Right lobe of liver (tissue), 6 donors: ENCODE results near the gene FADS1. TPM values are rescaled to one million over a fixed set of nuclear protein-coding genes. Genes with fewer than 3 reads are reported as not detected.

Source experiments
- ATAC-seq, 4 donors: fragments of 200-7000 bp; cut with Tn5 transposase; one replicate each; pipeline ENCODE4 v1.9.1; 2020; ENCODE audit warnings: mild to moderate bottlenecking in 4 of 4, moderate library complexity in 4 of 4
- DNase-seq, 3 donors: peaks; one replicate each; pipeline ENCODE4 v3.0.0-alpha.2; 2020
- H3K27ac ChIP-seq, 3 donors: fragments of 200-600 bp; one replicate each; pipeline ENCODE4 v1.8.0; 2022
- H3K27me3 ChIP-seq, 2 donors: fragments of 200-600 bp; one replicate each; pipeline ENCODE4 v1.8.0; 2022
- H3K36me3 ChIP-seq, 4 donors: fragments of 200-600 bp; sonication (generic) in 1 of 4; one replicate each; pipeline versions ENCODE4 v1.5.1 to v1.8.0; 2017 to 2022; ENCODE audit warnings: control low read depth in 1 of 4
- H3K4me1 ChIP-seq, 4 donors: fragments of 200-600 bp; sonication (generic) in 1 of 4; one replicate each; pipeline versions ENCODE4 v1.5.1 to v1.8.0; 2017 to 2022; ENCODE audit warnings: control low read depth in 1 of 4
- H3K4me3 ChIP-seq, 3 donors: fragments of 200-600 bp; one replicate each; pipeline ENCODE4 v1.8.0; 2022
- H3K9me3 ChIP-seq, 4 donors: fragments of 200-600 bp; sonication (generic) in 1 of 4; one replicate each; pipeline versions ENCODE4 v1.5.1 to v1.8.0; 2017 to 2022; ENCODE audit warnings: control low read depth in 1 of 4
- POLR2A ChIP-seq: fragments of 450-650 bp; IDR thresholded peaks from one replicate; pipeline ENCODE4 v1.6.1; 2017; ENCODE audit warnings: antibody characterized with exemption, mild to moderate bottlenecking
- WGBS: methylation state at CpG from one replicate; pipeline ENCODE4 v1.1.6; 2018; ENCODE audit warnings: low coverage, low lambda C conversion rate; ENCODE audit not compliant: insufficient coverage; ENCODE audit errors: missing lambda C conversion rate; 5-methylcytosine and 5-hydroxymethylcytosine counted together
- intact Hi-C, 2 donors: fragments of 100-400 bp; cut with DNase I; formaldehyde crosslinking; loops; one replicate each; pipeline versions ENCODE4 v1.11.2 to v1.14.1; 2022
- total RNA-seq, 6 experiments: library from RNA; depleted of rRNA in 2 of 6; stranded (reverse); fragments of >200 nt in 2 of 6; fragmentation: NEBNext Ultra II Directional in 3 of 6; extraction: Animal tissue kit (Norgen Biotek cat#: 25700) in 3 of 6; gene quantifications; one replicate each; pipeline versions ENCODE4 v1.1.0 to v1.2.4, GENCODE V29; 2016 to 2023
- TF ChIP-seq, protein P1 (sequence below), 4 donors: fragments of 200-600 bp in 3 of 4; fragments of 450-650 bp in 1 of 4; IDR thresholded peaks; one replicate each; pipeline versions ENCODE4 v1.5.1 to v1.8.0; 2016 to 2022; ENCODE audit warnings: antibody characterized with exemption in 4 of 4, mild to moderate bottlenecking in 2 of 4
- donor health status: DM: no; HTN: yes; CAD: no.
- donor health status: DM: no; HTN: no; CAD: no.
- donor health status: DM: no; HTN: no; CAD: no.
- donor health status: DM: no; HTN: yes; CAD: no.
- donor health status: DM: no; HTN: yes; CAD: no.

FADS1 gene
- total RNA-seq, 6 experiments from 2014 or later = 18.3 to 87.6 (median 34.8) TPM

DNA sequence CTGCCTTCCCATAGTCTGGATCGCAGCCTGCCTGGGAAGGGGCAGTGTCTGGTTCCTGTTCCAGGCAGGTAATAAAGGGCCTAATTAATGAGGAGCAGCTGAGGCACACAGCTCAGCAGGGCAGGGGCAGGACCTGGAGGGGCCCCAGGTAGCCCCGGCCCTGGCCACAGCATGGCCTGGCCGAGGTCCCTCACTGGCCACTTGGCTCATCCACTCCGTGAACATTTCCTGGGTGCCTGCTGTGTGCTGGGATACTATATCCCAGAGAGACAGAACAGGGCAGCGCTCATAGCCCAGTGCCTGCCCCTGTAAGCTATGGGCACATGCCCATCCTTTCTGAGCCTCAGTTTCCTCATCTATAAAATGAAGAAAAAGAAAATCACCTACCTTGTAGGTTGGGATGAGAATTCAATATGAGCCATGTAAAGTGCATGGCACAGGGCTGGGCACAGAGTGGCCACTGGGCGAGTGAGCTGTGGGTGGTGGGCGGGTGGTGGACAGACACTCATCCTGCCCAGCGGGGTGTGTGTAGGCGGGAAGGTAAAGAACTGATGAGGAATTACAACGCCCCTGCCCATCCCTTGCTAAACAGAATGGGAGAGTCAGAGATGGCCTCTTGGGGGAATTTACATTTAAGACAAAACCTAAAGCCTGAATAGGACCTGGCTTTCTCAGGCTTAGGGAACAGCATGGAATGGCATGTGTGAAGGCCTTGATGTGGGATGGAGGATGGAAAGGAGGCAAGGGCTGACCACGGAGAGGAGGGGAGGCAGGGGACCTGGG lies 55.2 kb downstream of the FADS1 start:
- H3K4me1 ChIP-seq = peaks cover 0 to 18% (median 0%) of the 10 kb centered on the region in 4 donors
- no peak overlapping the region for H3K27ac ChIP-seq
- no peaks in the 10 kb centered on the region for H3K27me3 ChIP-seq
- no peaks in the 10 kb centered on the region for H3K9me3 ChIP-seq
- DNase-seq = no peak
- WGBS = 74% methylated on average over 5 of the region's 11 CpGs
- TF ChIP-seq POLR2A = no peak
- no peaks in the 10 kb centered on the region for H3K36me3 ChIP-seq
- ATAC-seq = no peak
- no peak overlapping the region for H3K4me3 ChIP-seq
- intact Hi-C loops = no loop called here

DNA sequence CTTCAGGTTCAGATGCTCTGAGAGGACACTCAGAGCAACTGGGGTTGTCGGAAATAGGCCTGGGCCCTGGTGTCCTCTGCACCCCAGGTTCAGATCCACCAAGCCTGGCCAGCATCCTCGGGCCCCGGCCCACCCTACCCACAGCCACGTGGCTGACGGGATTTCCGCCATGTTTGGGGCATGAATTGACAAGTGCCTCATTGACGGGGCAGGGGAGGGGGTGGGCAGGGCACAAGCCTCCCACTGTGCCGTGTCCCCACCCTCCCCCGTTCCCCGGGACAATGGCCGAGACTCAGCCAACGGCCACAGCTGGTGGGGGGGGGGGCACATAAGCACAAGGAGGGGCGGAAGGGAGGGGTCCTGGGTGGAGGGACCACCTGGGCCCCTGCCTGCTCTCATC lies 55.9 kb downstream of the FADS1 start:
- Histone ChIP-seq H3K4me3 (no peak overlapping the region), H3K27me3 (no peaks in the 10 kb centered on the region), H3K36me3 (no peaks in the 10 kb centered on the region), H3K27ac (no peak overlapping the region), H3K4me1 (peaks cover 0 to 14% (median 0%) of the 10 kb centered on the region in 4 donors), H3K9me3 (no peaks in the 10 kb centered on the region)
- WGBS = 83% methylated on average over 1 of the region's 13 CpGs
- no peak for ATAC-seq
- no peak for TF ChIP-seq POLR2A
- TF ChIP-seq, protein P1, sequence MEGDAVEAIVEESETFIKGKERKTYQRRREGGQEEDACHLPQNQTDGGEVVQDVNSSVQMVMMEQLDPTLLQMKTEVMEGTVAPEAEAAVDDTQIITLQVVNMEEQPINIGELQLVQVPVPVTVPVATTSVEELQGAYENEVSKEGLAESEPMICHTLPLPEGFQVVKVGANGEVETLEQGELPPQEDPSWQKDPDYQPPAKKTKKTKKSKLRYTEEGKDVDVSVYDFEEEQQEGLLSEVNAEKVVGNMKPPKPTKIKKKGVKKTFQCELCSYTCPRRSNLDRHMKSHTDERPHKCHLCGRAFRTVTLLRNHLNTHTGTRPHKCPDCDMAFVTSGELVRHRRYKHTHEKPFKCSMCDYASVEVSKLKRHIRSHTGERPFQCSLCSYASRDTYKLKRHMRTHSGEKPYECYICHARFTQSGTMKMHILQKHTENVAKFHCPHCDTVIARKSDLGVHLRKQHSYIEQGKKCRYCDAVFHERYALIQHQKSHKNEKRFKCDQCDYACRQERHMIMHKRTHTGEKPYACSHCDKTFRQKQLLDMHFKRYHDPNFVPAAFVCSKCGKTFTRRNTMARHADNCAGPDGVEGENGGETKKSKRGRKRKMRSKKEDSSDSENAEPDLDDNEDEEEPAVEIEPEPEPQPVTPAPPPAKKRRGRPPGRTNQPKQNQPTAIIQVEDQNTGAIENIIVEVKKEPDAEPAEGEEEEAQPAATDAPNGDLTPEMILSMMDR (IDR thresholded peaks at IDR 0.05) = no peak
- no peak for DNase-seq
- intact Hi-C loops = no loop called here

DNA sequence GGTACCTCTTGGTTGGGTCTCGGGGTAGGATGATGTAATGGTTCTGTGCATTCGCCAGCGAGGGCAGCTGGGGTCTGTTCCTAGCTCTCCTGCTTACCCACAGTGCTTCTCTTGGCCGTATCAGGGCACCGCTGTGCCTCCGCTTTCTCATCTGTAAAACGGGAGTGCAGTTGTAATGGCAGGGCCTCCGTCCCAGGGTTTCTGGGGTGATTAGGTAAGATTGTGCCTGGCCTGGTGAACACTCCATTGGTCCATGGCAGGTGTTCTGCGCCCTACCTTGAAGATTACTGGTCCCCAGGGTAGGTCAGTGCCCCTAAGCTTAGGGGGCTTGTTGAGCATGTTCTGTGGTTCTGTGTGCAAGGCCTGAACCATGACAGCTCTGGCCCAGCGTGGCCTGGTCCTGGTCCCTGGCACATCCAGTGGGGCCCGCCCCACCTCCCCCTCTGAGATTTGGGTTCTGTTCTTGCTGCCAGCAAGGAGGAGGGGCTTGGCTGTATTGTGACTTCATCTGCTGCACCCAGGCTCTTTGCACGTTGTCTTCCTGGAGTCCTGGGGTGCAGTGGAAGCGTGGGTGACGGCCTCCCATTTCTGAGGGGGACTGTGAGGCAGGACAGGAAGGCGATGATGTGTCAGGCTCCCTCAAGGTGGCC lies 59.5 kb downstream of the FADS1 start:
- peak; percentile 7 to 43 (median 38) for ATAC-seq
- no peaks in the 10 kb centered on the region for H3K27me3 ChIP-seq
- peak in 1 of 3 donors; percentile 76 for DNase-seq
- no peaks in the 10 kb centered on the region for H3K9me3 ChIP-seq
- no peaks in the 10 kb centered on the region for H3K36me3 ChIP-seq
- H3K27ac ChIP-seq = peak overlapping the region; percentile 92 to 98 (median 94)
- TF ChIP-seq POLR2A = no peak
- TF ChIP-seq, protein P1 (IDR thresholded peaks at IDR 0.05) = no peak
- intact Hi-C loops = no loop called here
- H3K4me1 ChIP-seq = peaks cover 0 to 23% (median 0%) of the 10 kb centered on the region in 4 donors
- 35% methylated on average over 8 of the region's 15 CpGs for WGBS
- H3K4me3 ChIP-seq = peak overlapping the region; percentile 9 to 52 (median 51)

DNA sequence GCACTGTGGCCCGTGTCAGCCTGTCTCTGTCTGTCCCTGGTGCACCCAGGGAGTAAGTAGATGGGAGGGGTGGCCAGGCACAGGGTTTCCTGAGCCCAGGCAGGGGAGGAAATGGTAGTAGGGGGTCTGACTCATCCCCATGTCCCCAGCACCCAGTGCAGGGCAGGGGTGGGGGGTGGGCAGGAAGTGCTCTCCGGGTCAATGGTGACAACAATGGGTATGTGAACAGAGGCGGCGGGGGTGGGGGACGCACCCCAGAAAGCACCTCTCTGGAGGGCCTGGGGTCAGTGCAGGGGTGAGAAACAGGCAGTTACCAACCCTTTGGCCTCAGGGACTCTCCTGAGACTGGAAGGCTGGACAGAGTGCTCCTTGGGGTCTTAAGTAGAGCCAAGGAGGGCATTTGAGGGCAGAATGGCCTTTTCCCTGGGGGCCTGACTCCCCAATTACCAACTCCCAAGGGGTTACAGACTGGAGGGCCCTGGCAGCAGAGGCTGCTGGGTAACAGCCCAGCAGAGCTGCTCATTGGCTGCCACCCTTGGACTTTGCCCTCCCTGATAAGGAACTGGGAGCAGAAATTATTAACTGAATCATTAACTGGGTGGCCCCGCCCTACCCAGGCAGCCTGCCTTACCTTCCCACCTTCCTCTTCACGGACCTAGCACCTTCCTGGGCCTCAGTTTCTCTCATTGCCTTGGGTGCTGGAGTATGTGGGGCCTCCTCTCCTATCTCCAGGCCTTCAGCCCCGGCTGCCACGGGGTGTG lies 60.2 kb downstream of the FADS1 start:
- H3K9me3 ChIP-seq = no peaks in the 10 kb centered on the region
- DNase-seq (peak; percentile 81 to 91 (median 86)), ATAC-seq (peak; percentile 84 to 91 (median 90))
- no peaks in the 10 kb centered on the region for H3K36me3 ChIP-seq
- WGBS = 15% methylated on average over 8 of the region's 9 CpGs
- H3K4me1 ChIP-seq = peaks cover 0 to 26% (median 0%) of the 10 kb centered on the region in 4 donors
- TF ChIP-seq, protein P1 (IDR thresholded peaks at IDR 0.05) = no peak
- peak; percentile 60 for TF ChIP-seq POLR2A
- intact Hi-C loops = no loop called here
- no peaks in the 10 kb centered on the region for H3K27me3 ChIP-seq
- peak overlapping the region; percentile 9 to 52 (median 51) for H3K4me3 ChIP-seq
- peak overlapping the region; percentile 92 to 98 (median 94) for H3K27ac ChIP-seq
